ENCODE results near the gene FGD6. TPM values are rescaled to one million over a fixed set of nuclear protein-coding genes. Genes with fewer than 3 reads are reported as not detected.
A peak's percentile ranks its signal among the peaks of the same experiment; 100 is the strongest.

Gene FGD6
- total and polyA plus RNA-seq, 2 donors (not counting 1 experiment from before 2014, with no cell fraction given), result 3.3 to 4.7 TPM

- Histone ChIP-seq H3K27me3 (ENCODE audit: control insufficient read depth, insufficient read depth, low read length) (no peaks in the 10 kb centered on the region), H3K4me3 (replicated peaks in 1 of 4; ENCODE audit: control extremely low read depth in 1 of 4, insufficient read depth in 1 of 4, low read depth in 3 of 4, low read length in 4 of 4) (no peak overlapping the region), H3K4me1 (ENCODE audit: control insufficient read depth, extremely low read depth, insufficient read depth, low read length) (no peaks in the 10 kb centered on the region), H3K27ac (ENCODE audit: insufficient read depth, low read length) (no peak overlapping the region), H3K79me2 (ENCODE audit: control insufficient read depth, insufficient read depth, low read length) (no peaks in the 10 kb centered on the region), H3K9ac (ENCODE audit: insufficient read depth, low read length) (no peak overlapping the region), H4K20me1 (ENCODE audit: control insufficient read depth, extremely low read depth, insufficient read depth, low read length) (no peaks in the 10 kb centered on the region), H3K36me3 (ENCODE audit: control insufficient read depth, insufficient read depth, low read length) (no peaks in the 10 kb centered on the region), H3K4me2 (ENCODE audit: extremely low read depth, insufficient read depth, low read length) (no peak overlapping the region), H2AFZ (ENCODE audit: low read length) (no peak overlapping the region), H3K9me3 (ENCODE audit: control insufficient read depth, insufficient read depth, low read depth, low read length) (no peaks in the 10 kb centered on the region)
- DNase-seq (ENCODE audit: low read depth in 2 of 2), result no peak
- TF ChIP-seq EZH2 (IDR thresholded peaks at IDR 0.05; ENCODE audit: low read length, missing control alignments), result no peak
- TF ChIP-seq CTCF (conservative IDR thresholded peaks at IDR 0.05 in 1 of 2, IDR thresholded peaks at IDR 0.05 in 1 of 2; ENCODE audit: low read depth in 1 of 2, low read length in 2 of 2), result no peak
Measured at GRCh38 chr12:95146769-95147168, 70.5 kb downstream of the FGD6 start.

- Histone ChIP-seq H3K4me3 (replicated peaks in 1 of 4; ENCODE audit: control extremely low read depth in 1 of 4, insufficient read depth in 1 of 4, low read depth in 3 of 4, low read length in 4 of 4) (no peak overlapping the region), H3K27me3 (ENCODE audit: control insufficient read depth, insufficient read depth, low read length) (no peaks in the 10 kb centered on the region), H3K4me1 (ENCODE audit: control insufficient read depth, extremely low read depth, insufficient read depth, low read length) (no peaks in the 10 kb centered on the region), H4K20me1 (ENCODE audit: control insufficient read depth, extremely low read depth, insufficient read depth, low read length) (no peaks in the 10 kb centered on the region), H3K9ac (ENCODE audit: insufficient read depth, low read length) (no peak overlapping the region), H3K36me3 (ENCODE audit: control insufficient read depth, insufficient read depth, low read length) (no peaks in the 10 kb centered on the region), H3K27ac (ENCODE audit: insufficient read depth, low read length) (no peak overlapping the region), H3K4me2 (ENCODE audit: extremely low read depth, insufficient read depth, low read length) (no peak overlapping the region), H3K79me2 (ENCODE audit: control insufficient read depth, insufficient read depth, low read length) (no peaks in the 10 kb centered on the region), H2AFZ (ENCODE audit: low read length) (peak overlapping the region; percentile 63), H3K9me3 (ENCODE audit: control insufficient read depth, insufficient read depth, low read depth, low read length) (no peaks in the 10 kb centered on the region)
- TF ChIP-seq CTCF (conservative IDR thresholded peaks at IDR 0.05 in 1 of 2, IDR thresholded peaks at IDR 0.05 in 1 of 2; ENCODE audit: low read depth in 1 of 2, low read length in 2 of 2) (no peak), EZH2 (IDR thresholded peaks at IDR 0.05; ENCODE audit: low read length, missing control alignments) (no peak)
- peak; percentile 39 to 41 for DNase-seq (ENCODE audit: low read depth in 2 of 2)
Measured at GRCh38 chr12:95143621-95144205, 73.6 kb downstream of the FGD6 start.

DNA sequence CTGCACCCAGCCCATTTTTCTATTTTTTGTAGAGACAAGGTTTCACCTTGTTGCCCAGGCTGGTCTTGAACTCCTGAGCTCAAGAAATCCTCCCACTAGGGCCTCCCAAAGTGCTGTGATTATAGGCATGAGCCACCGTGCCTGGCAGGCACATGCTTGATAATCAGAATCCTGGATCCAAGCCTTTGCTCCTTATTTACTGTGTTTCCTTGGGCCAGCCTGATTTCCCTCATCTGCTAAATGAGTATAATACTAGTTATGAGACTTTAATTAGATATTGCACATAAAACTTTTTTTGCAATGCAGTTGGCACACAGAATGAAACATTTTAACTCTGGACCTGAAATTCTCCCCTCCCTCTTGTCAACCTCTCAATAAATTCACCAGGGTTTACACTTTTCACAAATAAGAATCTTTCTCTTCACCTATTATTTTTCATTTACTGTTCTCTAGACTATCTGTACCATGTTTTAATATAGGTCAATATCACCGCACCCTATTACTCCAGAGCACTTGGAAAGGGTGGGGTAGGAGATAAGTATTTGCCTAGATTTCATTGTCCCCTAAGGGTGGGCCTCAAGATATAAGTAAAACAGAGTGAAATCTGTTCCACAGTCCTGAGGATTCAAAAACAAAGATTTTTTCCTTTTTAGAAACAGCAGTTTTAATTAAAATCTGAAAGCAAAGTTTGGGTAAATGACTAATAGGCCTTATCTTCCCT lies 74.7 kb downstream of the FGD6 start:
- H3K36me3 ChIP-seq (ENCODE audit: control insufficient read depth, insufficient read depth, low read length), result no peaks in the 10 kb centered on the region
- H3K4me1 ChIP-seq (ENCODE audit: control insufficient read depth, extremely low read depth, insufficient read depth, low read length), result no peaks in the 10 kb centered on the region

More for the DNA sequence above, 74.7 kb downstream of the FGD6 start:
- TF ChIP-seq CTCF (conservative IDR thresholded peaks at IDR 0.05 in 1 of 2, IDR thresholded peaks at IDR 0.05 in 1 of 2; ENCODE audit: low read depth in 1 of 2, low read length in 2 of 2), result no peak
- Histone ChIP-seq H3K9me3 (ENCODE audit: control insufficient read depth, insufficient read depth, low read depth, low read length) (no peaks in the 10 kb centered on the region), H2AFZ (ENCODE audit: low read length) (no peak overlapping the region), H3K4me3 (replicated peaks in 1 of 4; ENCODE audit: control extremely low read depth in 1 of 4, insufficient read depth in 1 of 4, low read depth in 3 of 4, low read length in 4 of 4) (no peak overlapping the region), H3K9ac (ENCODE audit: insufficient read depth, low read length) (no peak overlapping the region), H4K20me1 (ENCODE audit: control insufficient read depth, extremely low read depth, insufficient read depth, low read length) (no peaks in the 10 kb centered on the region), H3K27me3 (ENCODE audit: control insufficient read depth, insufficient read depth, low read length) (no peaks in the 10 kb centered on the region), H3K27ac (ENCODE audit: insufficient read depth, low read length) (no peak overlapping the region), H3K4me2 (ENCODE audit: extremely low read depth, insufficient read depth, low read length) (no peak overlapping the region), H3K79me2 (ENCODE audit: control insufficient read depth, insufficient read depth, low read length) (no peaks in the 10 kb centered on the region)
- no peak for DNase-seq (ENCODE audit: low read depth in 2 of 2)

All from fibroblast of lung (primary cell).